ENCODE results near the gene PHC2.
A peak's percentile ranks its signal among the peaks of the same experiment; 100 is the strongest.

The PHC2 gene

GRCh38 chr1:33425900-33426299 is 5.0 kb downstream of the PHC2 start:
- no peak for DNase-seq (ENCODE audit: low read depth)
- no peak overlapping the region for H3K4me3 ChIP-seq (ENCODE audit: low read length)
- TF ChIP-seq CTCF (IDR thresholded peaks at IDR 0.05; ENCODE audit: insufficient read depth, low read depth, low read length, missing control alignments) = no peak

GRCh38 chr1:33424610-33425009 is 6.3 kb downstream of the PHC2 start:
- no peak overlapping the region for H3K4me3 ChIP-seq (ENCODE audit: low read length)
- no peak for TF ChIP-seq CTCF (IDR thresholded peaks at IDR 0.05; ENCODE audit: insufficient read depth, low read depth, low read length, missing control alignments)
- DNase-seq (ENCODE audit: low read depth) = no peak

- no peak for TF ChIP-seq CTCF (IDR thresholded peaks at IDR 0.05; ENCODE audit: insufficient read depth, low read depth, low read length, missing control alignments)
- H3K4me3 ChIP-seq (ENCODE audit: low read length) = no peak overlapping the region
- no peak for DNase-seq (ENCODE audit: low read depth)
Measured at GRCh38 chr1:33424205-33424604, 6.7 kb downstream of the PHC2 start.

- DNase-seq (ENCODE audit: low read depth) = peak; percentile 40
- TF ChIP-seq CTCF (IDR thresholded peaks at IDR 0.05; ENCODE audit: insufficient read depth, low read depth, low read length, missing control alignments) = no peak
- no peak overlapping the region for H3K4me3 ChIP-seq (ENCODE audit: low read length)
Measured at GRCh38 chr1:33420870-33421775, 9.8 kb downstream of the PHC2 start.

- no peak for TF ChIP-seq CTCF (IDR thresholded peaks at IDR 0.05; ENCODE audit: insufficient read depth, low read depth, low read length, missing control alignments)
- DNase-seq (ENCODE audit: low read depth) = no peak
- no peak overlapping the region for H3K4me3 ChIP-seq (ENCODE audit: low read length)
Measured at GRCh38 chr1:33418811-33419210, 12.1 kb downstream of the PHC2 start.

- no peak for TF ChIP-seq CTCF (IDR thresholded peaks at IDR 0.05; ENCODE audit: insufficient read depth, low read depth, low read length, missing control alignments)
- H3K4me3 ChIP-seq (ENCODE audit: low read length) = no peak overlapping the region
- DNase-seq (ENCODE audit: low read depth) = no peak
Measured at GRCh38 chr1:33414879-33415278, 16.0 kb downstream of the PHC2 start.

All from epithelial cell of esophagus (primary cell).